ENCODE data around the gene ARV1.
A peak's percentile ranks its signal among the peaks of the same experiment; 100 is the strongest.
"Not testable (repeated sequence)": the region's sequence is repeated elsewhere in the genome, so short reads cannot be mapped to it uniquely, and the experiment has no call there.

Gene ARV1

DNA sequence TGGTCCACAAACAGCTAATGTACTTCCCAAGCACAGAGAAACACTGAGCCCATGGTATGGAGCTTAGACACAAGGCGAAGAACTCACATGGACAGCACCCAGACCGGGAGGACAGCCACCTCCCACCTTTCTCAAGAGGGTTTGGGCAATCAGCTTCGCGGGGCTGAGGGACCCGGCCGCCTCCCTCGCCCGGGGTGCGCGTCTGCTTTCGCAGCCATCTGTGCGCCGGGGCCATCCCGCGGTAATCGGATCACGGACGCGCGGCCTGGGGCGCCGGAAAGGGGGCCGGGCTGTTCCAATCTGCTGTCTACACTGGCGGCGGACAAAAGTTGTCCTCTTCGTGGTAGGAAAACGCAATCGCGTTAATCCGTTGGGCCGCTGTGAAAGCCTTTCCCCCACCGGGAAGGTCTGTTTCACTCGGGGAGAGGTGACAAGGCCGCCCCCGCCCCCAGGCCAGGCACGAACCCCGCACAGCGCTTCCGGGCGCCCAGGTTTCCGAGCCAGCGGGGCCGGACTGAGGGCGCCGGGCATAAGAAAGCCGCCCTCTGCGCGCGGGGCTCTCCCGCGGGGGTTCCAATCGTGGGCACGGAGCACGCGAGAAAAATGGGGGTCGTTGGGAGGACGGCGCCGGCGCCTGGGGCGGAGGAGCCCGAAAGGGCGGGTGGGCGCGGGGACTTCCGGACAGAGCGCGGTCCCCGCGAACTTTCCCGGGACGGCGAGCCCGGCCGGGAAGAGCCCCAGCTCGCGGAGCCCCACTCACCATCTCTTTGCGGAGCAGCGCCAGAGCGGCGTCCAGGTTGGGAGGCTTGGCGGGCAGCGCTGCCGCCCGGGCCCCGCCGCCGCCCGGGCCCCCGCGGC is 60.5 kb downstream of the ARV1 start:
- DNase-seq (ENCODE audit: low read depth): no peak
- peak overlapping the region; percentile 74 for H3K4me3 ChIP-seq (ENCODE audit: low read depth, low read length)

DNA sequence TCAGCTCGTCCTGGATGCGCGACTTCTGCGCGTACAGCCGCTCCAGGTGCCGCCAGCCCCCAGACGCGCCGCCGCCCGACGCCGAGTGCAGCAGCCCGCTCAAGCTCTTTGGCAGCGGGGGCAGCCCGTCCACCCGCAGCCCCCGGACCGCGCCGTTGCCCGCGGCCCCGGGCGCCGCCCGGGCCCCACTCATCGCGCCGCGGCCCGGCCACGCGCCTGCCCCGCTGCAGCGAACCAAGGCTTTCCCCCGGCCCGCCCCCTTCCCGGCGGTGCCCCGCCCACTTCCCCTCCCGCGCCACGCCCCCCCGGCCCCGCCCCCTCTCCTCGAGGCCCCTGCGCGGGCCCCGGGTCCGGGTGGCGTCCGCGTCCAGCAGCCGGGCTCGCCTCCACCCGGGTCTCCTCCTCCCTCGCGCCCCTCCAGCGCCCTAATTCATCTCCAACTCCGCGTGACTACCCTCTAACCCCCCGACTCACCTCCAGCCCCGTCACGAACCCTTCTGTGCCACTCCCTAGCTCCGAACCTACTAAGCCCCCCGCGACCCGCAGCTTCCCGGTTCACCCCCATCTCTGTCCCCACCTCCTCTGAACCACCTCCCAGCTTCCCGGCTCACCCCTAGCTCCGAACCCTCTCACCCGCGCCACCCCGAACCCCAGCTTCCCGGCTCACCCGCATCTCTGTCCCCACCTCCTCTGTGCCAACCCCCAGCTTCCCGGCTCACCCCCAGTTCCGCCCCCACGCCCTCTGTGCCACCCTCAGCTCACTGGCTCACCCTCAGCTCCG is 61.3 kb downstream of the ARV1 start, which contains the start of gene FAM89A:
Gene FAM89A, minus strand, starts transcription at position 236 of the 781 bp plus-strand sequence. Its CDS starts 43 bp downstream, at position 193.
- no peak for DNase-seq (ENCODE audit: low read depth)
- H3K4me3 ChIP-seq (ENCODE audit: low read depth, low read length): peak within 1 kb of the TSS; percentile 74

DNA sequence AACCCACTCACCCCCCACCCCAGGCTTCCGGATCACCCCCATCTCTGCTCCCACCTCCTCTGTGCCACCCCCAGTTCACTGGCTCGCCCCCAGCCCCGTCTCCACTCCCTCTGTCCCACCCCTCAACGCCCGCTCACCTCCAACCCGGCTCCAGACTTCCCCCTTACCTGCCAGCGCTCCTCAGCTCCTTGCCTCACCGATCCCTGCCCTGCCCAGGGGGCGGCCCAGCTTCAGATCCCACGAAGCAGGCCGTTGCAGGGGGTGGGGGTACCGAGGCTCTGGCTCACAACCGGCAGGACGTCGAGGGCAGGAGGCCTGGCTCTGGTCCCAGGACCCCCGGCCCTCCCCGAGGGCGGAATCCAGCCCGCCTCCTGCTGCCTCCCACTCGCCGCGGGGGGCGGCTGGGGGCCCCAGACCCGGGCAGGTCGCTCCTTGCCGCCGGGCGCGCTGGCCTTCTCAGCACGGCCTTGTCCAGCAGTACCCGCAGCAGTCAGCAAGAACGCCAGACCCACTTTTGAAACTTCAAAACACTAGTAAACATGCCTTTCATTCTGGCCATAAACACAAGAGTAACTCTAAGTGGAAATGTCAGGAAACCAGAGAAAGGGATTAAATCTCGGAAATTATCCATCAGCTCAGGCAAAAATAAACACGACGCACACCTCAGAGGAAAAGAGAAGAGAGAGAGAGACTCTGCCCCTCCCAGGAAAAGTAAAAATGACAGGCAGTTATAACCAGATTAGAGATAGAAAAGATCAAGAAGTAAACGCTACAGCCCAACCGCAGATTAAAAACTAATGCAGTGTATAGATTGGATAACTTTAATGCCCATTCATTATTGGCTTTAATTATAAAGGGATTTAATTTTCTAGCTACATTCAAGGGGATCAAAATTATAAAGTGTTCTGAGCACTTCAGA is 62.2 kb downstream of the ARV1 start:
- peak overlapping the region; percentile 51 for H3K4me3 ChIP-seq (ENCODE audit: low read depth, low read length)
- DNase-seq (ENCODE audit: low read depth): no peak

DNA sequence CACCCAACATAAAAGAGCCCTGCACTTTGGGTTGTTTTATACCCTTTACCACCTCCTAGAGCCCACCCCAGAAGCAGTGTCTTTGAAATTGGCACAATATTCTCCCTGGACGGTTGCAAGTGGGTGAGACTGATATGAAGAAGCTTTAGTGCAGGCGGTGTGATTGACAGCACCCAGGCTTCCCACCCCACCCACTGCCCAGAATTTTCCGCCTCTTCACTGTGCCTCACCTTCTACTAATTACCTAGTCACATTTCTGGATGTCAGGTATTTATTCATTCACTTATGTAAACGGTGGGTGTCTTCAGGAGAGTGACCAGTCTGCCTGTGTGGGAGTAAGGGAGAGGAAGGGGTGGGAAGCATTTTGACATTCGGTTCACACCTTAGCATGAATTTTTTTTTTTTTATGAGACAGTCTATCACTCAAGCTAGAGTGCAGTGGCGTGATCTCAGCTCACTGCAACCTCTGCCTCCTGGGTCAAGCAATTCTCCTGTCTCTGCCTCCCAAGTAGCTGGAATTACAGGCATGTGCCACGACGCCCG is 62.9 kb downstream of the ARV1 start:
- DNase-seq (ENCODE audit: low read depth): no peak
- H3K4me3 ChIP-seq (ENCODE audit: low read depth, low read length): no peak overlapping the region

DNA sequence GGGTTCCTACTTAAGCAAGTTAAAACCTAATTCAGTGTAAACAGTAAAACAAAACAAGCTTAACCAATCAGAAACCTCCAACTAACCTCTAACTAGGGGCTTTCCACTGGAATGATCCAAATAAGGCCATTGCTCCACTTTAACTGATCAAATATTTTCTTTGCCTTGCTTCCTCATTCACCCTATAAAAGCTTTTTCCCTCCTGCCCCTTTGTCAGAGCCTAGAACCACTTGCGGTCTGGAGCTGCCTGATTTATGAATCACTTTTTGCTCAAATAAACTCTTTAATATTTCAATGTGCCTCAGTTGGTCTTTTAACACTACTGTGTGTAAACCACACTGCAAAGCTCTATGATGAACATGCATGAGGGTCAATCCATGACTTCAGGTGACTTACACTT is 65.7 kb downstream of the ARV1 start:
- DNase-seq (ENCODE audit: low read depth): no peak
- no peak overlapping the region for H3K4me3 ChIP-seq (ENCODE audit: low read depth, low read length)

DNA sequence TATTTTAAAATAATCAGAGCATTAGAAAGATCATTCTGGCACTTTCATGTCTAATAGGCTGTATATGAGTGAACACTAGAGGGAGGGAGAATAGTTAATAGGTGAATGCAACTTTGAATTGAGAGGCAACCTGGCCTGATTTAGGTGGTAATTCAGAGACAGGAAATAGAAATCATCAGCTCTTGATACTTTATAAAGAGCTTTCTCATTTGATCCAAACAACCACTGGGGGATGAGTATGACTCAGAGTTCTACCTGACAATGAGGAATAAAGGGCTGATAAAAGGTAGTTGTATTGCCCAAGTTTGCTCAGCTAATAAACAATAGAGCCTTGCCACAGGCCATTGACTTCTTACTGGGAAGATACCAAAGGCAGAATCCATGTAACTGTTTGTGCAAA is 66.4 kb downstream of the ARV1 start:
- DNase-seq (ENCODE audit: low read depth): no peak
- no peak overlapping the region for H3K4me3 ChIP-seq (ENCODE audit: low read depth, low read length)

DNA sequence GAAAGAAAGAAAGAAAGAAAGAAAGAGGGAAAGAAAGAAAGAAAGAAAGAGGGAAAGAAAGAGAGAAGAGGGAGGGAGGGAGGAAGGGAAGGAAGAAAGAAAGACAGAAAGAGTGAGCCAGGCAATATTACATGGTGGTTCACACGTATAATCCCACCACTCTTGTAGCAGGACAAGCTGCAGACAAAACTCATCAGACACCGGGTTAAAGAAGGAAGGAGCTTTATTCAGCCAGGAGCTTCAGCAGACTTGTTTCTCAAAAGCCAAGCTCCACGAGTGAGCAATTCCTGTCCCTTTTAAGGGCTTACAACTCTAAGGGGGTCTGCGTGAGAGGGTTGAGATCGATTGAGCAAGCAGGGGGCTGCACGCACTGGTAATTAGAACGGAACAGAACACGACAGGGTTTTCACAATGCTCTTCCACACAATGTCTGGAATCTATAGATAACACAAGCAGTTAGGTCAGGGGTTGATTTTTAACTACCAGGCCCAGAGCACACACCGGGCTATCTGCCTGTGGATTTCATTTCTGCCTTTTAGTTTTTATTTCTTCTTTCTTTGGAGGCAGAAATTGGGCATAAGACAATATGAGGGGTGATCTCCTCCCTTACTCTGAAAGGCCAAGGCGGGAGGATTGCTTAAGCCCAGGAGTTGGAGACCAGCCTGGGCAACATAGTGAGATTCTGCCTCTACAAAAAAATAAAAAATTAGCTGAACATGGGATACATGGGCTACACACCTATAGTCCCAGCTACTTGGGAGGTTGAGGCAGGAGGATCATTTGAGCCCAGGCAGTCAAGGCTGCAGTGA is 67.2 kb downstream of the ARV1 start:
- DNase-seq (ENCODE audit: low read depth); H3K4me3 ChIP-seq (ENCODE audit: low read depth, low read length): not testable (repeated sequence)

DNA sequence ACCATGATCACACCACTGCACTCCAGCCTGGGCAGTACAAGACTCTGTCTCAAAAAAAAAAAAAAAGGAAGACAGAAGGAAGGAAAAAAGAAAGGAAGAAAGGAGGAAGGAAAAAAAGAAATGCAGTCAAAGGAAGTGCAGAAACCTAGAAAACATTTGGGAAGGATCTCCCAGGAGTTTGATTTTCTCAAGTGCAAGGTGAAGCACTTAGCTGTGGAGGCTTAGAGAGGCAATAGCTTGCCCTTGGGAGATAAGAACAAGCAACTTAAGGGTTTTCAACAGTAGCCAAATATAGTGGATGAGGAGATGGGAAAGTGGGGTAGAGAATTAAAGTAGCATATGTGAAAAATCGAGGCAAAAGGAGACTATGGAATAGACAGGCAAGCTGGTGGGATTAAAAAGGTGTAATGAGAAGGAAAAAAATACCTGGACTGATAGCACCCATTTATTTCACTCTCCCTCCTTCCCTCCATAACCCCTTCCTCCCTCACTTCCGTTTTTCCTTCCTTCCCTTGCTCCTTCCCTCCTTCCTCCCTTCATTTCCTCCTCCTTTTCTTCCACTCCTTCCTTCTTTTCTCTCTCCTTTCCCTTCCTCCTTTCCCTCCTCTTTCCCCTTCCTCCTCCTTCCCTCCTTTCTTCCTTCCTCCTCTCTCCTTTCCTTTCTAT is 68.0 kb downstream of the ARV1 start:
- H3K4me3 ChIP-seq (ENCODE audit: low read depth, low read length): no peak overlapping the region
- DNase-seq (ENCODE audit: low read depth): no peak

DNA sequence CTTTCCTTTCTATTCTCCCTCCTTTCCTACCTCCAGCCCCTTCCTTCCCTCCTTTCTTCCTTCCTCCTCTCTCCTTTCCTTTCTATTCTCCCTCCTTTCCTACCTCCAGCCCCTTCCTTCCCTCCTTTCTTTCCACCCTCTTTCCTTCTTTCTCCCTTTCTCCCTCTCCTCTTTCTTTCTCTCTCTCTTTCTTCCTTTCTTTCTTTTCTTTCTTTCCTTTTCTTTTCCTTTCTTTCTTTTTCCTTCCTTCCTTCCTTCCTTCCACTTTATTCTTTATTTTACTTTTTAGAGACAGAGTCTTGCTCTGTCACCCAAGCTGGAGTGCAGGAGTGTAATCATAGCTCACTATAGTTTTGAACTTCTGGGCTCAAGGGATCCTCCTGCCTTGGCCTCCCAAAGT is 68.6 kb downstream of the ARV1 start:
- not testable (repeated sequence) for DNase-seq (ENCODE audit: low read depth)

DNA sequence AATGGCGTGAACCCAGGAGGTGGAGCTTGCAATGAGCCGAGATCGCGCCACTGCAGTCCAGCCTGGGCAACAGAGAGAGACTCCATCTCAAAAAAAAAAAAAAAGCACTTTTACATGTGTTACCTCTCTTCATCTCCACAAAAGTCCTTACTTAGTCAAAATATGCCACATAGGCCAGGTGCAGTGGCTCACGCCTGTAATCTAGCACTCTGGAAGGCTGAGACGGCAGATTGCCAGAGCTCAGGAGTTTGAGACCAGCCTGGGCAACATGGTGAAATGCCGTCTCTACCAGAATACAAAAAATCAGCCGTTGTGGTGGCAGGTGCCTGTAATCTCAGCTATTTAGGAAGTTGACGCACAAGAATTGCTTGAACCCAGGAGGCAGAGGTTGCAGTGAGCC is 69.5 kb downstream of the ARV1 start:
- H3K4me3 ChIP-seq (ENCODE audit: low read depth, low read length): not testable (repeated sequence)

More for the DNA sequence above, 68.6 kb downstream of the ARV1 start:
- not testable (repeated sequence) for H3K4me3 ChIP-seq (ENCODE audit: low read depth, low read length)

DNA sequence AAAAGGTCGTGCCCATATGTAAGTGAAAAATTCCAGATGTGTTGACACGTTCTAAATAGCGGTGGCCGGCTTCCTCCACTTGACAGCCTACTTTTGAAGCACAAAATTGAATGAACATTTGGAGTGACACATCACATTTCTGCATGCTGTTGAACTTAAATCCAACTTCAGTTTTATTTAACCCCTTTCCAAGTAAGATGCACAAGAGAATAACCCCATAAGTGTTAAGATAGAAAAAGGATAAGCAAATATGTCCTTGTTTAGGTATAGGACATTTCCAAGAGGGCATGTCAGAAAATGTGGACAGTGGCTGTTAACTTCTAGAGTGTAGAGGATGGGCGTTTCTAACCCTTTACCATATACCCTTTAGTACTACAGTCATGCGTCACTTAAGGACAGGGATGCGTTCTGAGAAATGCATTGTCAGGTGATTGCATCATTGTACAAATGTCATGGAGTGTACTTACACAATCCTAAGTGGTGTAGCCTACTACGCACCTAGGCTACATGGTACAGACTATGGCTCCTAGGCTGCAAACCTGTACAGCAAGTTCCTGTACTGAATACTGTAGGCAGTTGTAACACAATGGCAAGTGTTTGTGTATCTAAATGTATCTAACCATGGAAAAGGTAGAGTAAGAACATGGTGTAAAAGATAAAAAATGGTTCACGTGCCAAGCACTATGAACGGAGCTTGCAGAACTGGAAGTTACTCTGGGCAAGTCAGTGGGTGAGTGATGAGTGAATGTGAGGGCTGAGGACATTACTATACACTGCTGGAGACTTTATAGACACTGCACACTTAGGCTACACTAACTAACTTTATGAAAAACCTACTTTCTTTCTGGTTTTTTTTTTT is 70.5 kb downstream of the ARV1 start:
- no peak for DNase-seq (ENCODE audit: low read depth)

More for the DNA sequence above, 69.5 kb downstream of the ARV1 start:
- DNase-seq (ENCODE audit: low read depth): not testable (repeated sequence)

More for the DNA sequence above, 70.5 kb downstream of the ARV1 start:
- no peak overlapping the region for H3K4me3 ChIP-seq (ENCODE audit: low read depth, low read length)
